GM19328 (cell line): ENCODE measurements around the gene IMPDH2.
A peak's percentile ranks its signal among the peaks of the same experiment; 100 is the strongest.
"Not testable (repeated sequence)": the region's sequence is repeated elsewhere in the genome, so short reads cannot be mapped to it uniquely, and the experiment has no call there.

Source experiments
- ATAC-seq: cut with Tn5 transposase; IDR thresholded peaks from one replicate; pipeline ENCODE4 v1.9.1; 2021; ENCODE audit warnings: mild to moderate bottlenecking, moderate library complexity; ENCODE audit not compliant: unreplicated experiment

The IMPDH2 gene

GRCh38 chr3:49021813-49022687 lies 7.1 kb downstream of the IMPDH2 start, which contains the start of gene NDUFAF3:
Gene NDUFAF3 (plus strand): TSS chr3:49022121. CDS start chr3:49022145, 24 bp downstream.
- ATAC-seq = peak; percentile 45

- ATAC-seq = peak; percentile 47
Measured at GRCh38 chr3:49021213-49021812, 7.9 kb downstream of the IMPDH2 start.

GRCh38 chr3:49020330-49021212 lies 8.6 kb downstream of the IMPDH2 start:
- no peak for ATAC-seq

GRCh38 chr3:49019941-49020329 lies 9.3 kb downstream of the IMPDH2 start:
- no peak for ATAC-seq

GRCh38 chr3:49018707-49019006 lies 10.5 kb downstream of the IMPDH2 start:
- no peak for ATAC-seq

- ATAC-seq = no peak
Measured at GRCh38 chr3:49017971-49018706, 11.1 kb downstream of the IMPDH2 start, which contains the start of gene DALRD3. Gene DALRD3 (minus strand): TSS chr3:49018580. CDS start chr3:49018564, 16 bp downstream.

GRCh38 chr3:49017229-49017970 lies 11.8 kb downstream of the IMPDH2 start:
- ATAC-seq = no peak

- ATAC-seq = no peak
Measured at GRCh38 chr3:49016414-49017228, 12.6 kb downstream of the IMPDH2 start.

- ATAC-seq = no peak
Measured at GRCh38 chr3:49015765-49016164, 13.4 kb downstream of the IMPDH2 start.

- ATAC-seq = no peak
Measured at GRCh38 chr3:49015072-49015471, 14.1 kb downstream of the IMPDH2 start.

GRCh38 chr3:49013738-49014660 lies 15.2 kb downstream of the IMPDH2 start:
- no peak for ATAC-seq

- ATAC-seq = no peak
Measured at GRCh38 chr3:49013113-49013737, 16.0 kb downstream of the IMPDH2 start.

GRCh38 chr3:49012441-49013017 lies 16.7 kb downstream of the IMPDH2 start:
- ATAC-seq = no peak

- ATAC-seq = no peak
Measured at GRCh38 chr3:49009396-49009795, 19.8 kb downstream of the IMPDH2 start.

GRCh38 chr3:49008627-49009026 lies 20.6 kb downstream of the IMPDH2 start:
- not testable (repeated sequence) for ATAC-seq

GRCh38 chr3:49007771-49008528 lies 21.2 kb downstream of the IMPDH2 start:
- peak; percentile 40 for ATAC-seq
